GM13976 (cell line): ENCODE results near the gene CLCN6.

Source experiments
- DNase-seq: peaks from one replicate; pipeline ENCODE4 v3.0.0; 2012; ENCODE audit warnings: low spot score
- in situ Hi-C: fragments of 300-500 bp; cut with MboI; formaldehyde crosslinking; loops from one replicate; pipeline ENCODE4 v1.12.0; 2022; ENCODE audit warnings: low sequenced_read_pairs, mixed read lengths, inconsistent platforms; ENCODE audit not compliant: unreplicated experiment
- TF ChIP-seq, protein P1 (sequence below): IDR thresholded peaks from 2 replicates; pipeline ENCODE4 v1.5.1; 2012; ENCODE audit warnings: borderline replicate concordance, mild to moderate bottlenecking; ENCODE audit not compliant: insufficient read depth; ENCODE audit errors: extremely low read depth, missing control alignments, control extremely low read depth

The CLCN6 gene

DNA sequence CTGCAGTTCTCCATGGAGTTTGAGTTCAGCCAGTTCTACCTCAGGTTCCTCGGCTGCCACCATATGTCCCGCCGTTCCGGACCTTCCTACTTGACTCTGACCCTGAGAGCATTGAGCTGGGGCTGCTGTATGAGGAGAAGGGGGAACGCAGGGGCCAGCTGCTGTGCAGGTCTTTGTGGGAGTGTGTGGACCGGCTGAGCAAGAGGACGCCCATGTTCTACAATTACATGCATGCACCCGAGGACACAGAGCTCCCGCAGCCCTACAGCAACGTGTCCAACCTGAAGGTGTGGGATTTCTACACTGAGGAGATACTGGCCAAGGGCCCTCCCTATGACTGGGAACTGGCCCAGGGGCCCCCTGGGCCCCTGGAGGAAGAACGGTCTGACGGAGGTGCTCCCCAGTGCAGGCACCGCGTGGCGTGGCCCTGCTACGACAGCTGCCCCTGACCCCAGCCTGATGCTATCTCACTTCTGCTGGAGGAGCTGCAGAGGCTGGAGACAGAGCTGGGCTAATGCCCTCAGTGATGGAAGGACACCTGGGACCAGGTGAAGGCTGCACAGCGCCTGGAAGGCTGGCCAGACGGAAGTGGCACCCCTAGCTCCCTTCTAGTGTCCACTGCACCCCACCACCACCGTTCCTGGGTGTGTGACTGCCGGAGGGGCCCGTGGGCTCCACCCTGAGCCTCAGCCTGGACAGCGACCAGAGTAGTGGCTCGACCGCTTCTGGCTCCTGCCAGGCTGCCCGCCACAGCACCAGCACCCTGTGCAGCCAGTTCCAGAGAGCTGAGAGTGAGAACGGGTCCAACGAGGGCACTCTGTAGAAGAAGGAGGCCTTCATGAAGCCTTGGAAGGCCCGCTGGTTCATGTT lies 73.6 kb downstream of the CLCN6 start:
- TF ChIP-seq, protein P1, sequence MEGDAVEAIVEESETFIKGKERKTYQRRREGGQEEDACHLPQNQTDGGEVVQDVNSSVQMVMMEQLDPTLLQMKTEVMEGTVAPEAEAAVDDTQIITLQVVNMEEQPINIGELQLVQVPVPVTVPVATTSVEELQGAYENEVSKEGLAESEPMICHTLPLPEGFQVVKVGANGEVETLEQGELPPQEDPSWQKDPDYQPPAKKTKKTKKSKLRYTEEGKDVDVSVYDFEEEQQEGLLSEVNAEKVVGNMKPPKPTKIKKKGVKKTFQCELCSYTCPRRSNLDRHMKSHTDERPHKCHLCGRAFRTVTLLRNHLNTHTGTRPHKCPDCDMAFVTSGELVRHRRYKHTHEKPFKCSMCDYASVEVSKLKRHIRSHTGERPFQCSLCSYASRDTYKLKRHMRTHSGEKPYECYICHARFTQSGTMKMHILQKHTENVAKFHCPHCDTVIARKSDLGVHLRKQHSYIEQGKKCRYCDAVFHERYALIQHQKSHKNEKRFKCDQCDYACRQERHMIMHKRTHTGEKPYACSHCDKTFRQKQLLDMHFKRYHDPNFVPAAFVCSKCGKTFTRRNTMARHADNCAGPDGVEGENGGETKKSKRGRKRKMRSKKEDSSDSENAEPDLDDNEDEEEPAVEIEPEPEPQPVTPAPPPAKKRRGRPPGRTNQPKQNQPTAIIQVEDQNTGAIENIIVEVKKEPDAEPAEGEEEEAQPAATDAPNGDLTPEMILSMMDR, result no peak
- peak; percentile 23 for DNase-seq
- in situ Hi-C loops, result no loop called here

DNA sequence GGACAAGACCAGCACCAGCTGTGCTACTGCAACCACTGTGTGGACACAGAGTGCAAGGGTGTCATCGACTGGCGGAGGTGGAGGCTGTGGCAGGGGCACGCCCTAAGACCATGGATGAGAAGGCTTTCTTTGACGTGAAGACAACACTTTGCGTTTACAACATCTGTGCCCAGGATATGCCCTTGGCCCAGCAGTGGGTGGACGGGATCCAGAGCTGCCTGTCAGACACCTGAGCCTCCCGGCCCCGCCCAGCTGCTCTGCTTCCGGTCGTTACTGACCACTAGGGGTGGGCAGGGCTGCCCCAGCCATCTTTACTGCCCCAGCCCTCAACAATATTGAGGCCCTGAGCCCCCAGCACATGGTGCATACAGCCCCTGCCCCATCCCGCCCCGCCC lies 74.2 kb downstream of the CLCN6 start:
- TF ChIP-seq, protein P1, result no peak
- in situ Hi-C loops, result no loop called here
- peak; percentile 16 for DNase-seq

DNA sequence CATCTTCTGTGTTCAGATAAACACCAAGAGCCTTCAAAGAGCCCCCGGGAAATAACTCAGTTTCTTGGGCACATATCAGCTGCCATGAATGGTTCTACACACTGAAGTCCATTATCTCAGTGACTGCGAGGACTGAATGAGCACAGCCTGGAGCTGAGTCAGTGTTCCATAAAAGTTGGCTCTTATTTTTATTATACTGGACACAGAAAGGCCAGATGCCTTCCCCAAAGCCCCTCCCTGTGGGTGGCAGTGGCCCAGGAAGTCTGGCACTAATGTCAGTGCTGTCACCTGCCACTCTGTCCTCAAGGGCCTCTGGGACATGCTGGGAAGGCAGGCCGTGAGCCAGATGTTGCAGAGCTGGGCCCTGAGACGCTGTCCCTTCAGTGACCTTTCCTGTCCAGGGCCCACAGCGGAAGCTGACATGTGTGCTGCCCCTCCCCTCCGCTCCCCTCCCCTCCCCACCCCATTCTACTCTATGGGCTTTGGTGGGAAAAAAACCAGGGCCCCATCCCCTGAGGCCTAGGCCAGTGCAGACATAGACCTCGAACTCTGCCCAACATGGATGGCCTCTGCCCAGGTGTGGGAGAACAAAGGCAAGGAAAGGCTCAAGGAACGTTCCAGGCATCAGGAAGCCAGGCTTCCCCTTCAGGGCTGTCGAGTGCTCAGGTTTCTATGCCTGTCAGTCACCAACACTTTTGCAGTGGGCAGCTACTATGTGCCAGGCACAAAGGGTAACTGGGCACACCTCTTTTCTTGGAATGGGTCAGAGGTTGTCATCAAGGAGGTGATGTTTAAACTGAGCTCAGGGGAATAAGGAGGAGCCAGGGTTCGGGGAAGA lies 75.1 kb downstream of the CLCN6 start:
- DNase-seq, result peak; percentile 20
- in situ Hi-C loops, result no loop called here
- TF ChIP-seq, protein P1, result no peak

DNA sequence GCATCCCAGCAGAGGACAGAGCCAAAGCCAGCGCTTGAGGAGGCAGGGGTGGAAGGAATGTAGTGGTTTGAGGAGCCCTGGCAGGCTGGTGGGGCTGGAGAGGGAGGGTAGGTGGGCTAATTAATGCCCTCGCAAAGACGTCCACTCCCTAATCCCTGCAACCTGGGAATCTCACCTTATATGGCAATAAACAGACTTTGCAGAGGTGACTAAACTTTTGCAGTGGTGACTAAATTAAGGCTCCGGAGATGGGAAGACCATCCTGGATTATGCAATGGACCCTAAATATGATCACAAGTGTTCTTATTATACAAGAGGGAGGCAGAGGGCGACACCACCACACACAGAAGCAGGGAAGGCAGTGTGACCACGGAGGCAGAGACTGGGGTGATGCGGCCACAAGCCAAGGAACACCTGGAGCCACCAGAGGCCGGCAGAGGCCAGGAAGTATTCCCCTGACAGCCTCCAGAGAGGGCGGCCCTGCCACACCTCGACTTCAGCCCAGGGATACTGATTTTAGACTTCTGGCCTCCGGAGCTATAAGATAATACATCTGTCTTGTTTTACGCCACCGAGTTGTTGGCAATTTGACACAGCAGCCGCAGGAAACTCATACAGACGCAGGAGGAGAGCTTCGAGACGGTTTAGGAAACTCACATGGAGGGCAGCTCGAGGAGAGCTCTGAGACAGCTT lies 75.9 kb downstream of the CLCN6 start:
- in situ Hi-C loops, result no loop called here
- DNase-seq, result no peak
- TF ChIP-seq, protein P1, result no peak

DNA sequence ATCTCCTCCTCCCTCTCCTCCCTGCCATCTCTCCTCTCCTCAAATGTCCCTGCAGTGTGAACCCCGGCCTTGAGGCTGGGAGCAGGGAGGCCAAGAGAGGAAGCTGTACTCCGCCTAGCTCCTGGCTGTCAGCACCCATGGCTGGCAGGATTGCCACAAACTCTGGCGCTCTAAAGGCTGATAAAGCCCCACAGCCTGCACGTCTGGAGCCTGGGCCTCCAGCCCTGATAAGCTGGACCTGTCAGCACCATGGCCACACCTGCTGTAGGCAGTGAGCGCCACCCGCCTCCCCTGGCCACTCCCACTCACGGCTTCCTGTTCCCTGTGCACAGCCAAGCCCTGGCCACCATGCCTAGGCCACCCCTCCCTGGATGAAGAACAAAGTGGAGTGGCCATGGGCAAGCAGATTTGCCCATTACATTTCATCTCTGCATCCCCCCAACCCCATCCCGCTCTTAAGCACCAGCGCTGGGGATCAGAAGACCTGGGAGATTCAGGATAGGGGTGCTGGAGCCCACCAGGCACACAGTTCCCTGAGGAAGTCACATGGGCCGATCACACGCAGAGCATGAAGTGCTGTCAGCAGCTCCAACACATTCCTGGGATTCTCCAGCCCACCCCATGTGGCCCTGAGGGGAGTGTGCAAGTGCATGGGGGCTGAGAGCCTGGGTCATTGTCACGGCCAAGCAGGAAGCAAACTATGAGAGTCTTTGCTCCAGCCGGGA lies 77.0 kb downstream of the CLCN6 start:
- DNase-seq, result peak; percentile 37
- TF ChIP-seq, protein P1, result no peak
- in situ Hi-C loops, result no loop called here
